ENCODE measurements around the gene HOTAIR. TPM values are rescaled to one million over a fixed set of nuclear protein-coding genes. Genes with fewer than 3 reads are reported as not detected.

HOTAIR gene
- total RNA-seq, 1 donor from 2014 or later = not detected

- intact Hi-C loops (cut with DNase I) = no loop called here
- Histone ChIP-seq H3K27ac (no peak within 1 kb of the TSS), H3K4me1 (peaks cover 12% of the 10 kb centered on the region), H3K4me3 (peak within 1 kb of the TSS; percentile 42), H3K27me3 (peaks cover 97% of the 10 kb centered on the region), H3K9me3 (no peaks in the 10 kb centered on the region), H3K36me3 (no peaks in the 10 kb centered on the region)
- ATAC-seq = no peak
- TF ChIP-seq CTCF (IDR thresholded peaks at IDR 0.05) = no peak
- peak; percentile 60 for DNase-seq
These were observed 25.7 kb upstream of the HOTAIR start, which contains the start of gene HOXC9 for GRCh38 chr12:54000116-54001114. Gene HOXC9 (plus strand): TSS chr12:54000161. CDS start chr12:54000189, 28 bp downstream.

DNA sequence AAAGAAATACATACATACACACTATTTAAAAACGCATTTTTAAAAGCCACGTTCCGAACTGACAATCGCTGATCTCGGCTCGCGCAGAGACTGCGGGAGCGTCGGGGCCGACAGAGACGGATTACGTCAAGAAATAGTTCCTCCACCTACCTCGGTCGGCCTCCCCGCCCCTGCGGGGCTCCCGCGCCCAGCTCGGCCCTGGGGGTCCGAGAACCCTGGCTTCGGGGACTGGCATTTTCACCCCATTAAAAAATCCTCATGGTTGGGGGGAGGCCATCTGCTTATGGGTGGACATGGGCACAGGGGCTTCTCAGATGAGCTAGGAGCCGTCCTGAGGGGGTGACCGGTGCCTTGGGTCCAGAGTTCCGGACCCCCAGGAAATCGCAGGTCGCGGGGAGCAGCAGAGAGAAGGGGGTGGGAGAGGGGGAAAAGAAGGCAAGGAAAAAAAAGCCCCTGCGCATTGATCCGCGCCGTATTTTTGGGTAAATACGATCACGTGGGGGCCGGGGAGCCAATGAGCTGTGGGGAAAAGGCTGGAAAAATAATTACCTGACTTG, 24.9 kb upstream of the HOTAIR start:
- Histone ChIP-seq H3K36me3 (no peaks in the 10 kb centered on the region), H3K27me3 (peaks cover 97% of the 10 kb centered on the region), H3K4me1 (peaks cover 20% of the 10 kb centered on the region), H3K27ac (no peak overlapping the region), H3K4me3 (peak overlapping the region; percentile 42), H3K9me3 (no peaks in the 10 kb centered on the region)
- ATAC-seq (no peak), DNase-seq (peak; percentile 57)
- intact Hi-C loops (cut with DNase I) = no loop called here
- no peak for TF ChIP-seq CTCF (IDR thresholded peaks at IDR 0.05)

DNA sequence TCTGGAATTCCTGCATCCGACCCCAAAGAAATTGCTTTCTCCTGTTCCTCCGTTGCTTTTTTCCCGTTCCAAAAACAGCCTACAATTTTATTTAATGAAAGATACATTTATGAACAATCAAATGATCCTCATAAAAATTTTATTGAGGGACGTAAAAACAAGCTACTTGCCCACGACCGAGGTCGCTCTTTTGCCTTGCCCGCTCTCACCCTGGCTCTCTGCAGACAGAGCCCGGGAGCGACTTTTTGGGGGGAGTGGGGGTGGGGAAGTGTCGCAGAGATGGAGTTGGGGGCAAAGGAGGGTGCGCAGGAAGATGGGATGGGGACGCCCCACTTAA, 24.1 kb upstream of the HOTAIR start:
- H3K36me3 ChIP-seq = no peaks in the 10 kb centered on the region
- H3K4me1 ChIP-seq = peaks cover 26% of the 10 kb centered on the region
- H3K27ac ChIP-seq = no peak overlapping the region
- intact Hi-C loops (cut with DNase I) = no loop called here
- DNase-seq = no peak
- peaks cover 97% of the 10 kb centered on the region for H3K27me3 ChIP-seq
- H3K4me3 ChIP-seq = no peak overlapping the region
- no peak for TF ChIP-seq CTCF (IDR thresholded peaks at IDR 0.05)
- H3K9me3 ChIP-seq = no peaks in the 10 kb centered on the region
- no peak for ATAC-seq

- DNase-seq (no peak), ATAC-seq (no peak)
- H3K9me3 ChIP-seq = no peaks in the 10 kb centered on the region
- H3K4me3 ChIP-seq = no peak overlapping the region
- no peak for TF ChIP-seq CTCF (IDR thresholded peaks at IDR 0.05)
- peaks cover 26% of the 10 kb centered on the region for H3K4me1 ChIP-seq
- intact Hi-C loops (cut with DNase I) = no loop called here
- no peak overlapping the region for H3K27ac ChIP-seq
- H3K36me3 ChIP-seq = no peaks in the 10 kb centered on the region
- peaks cover 97% of the 10 kb centered on the region for H3K27me3 ChIP-seq
These were observed 23.6 kb upstream of the HOTAIR start for GRCh38 chr12:53998110-53998899.

- Histone ChIP-seq H3K27ac (no peak overlapping the region), H3K4me3 (no peak overlapping the region), H3K36me3 (no peaks in the 10 kb centered on the region), H3K27me3 (peaks cover 97% of the 10 kb centered on the region), H3K4me1 (peaks cover 26% of the 10 kb centered on the region), H3K9me3 (no peaks in the 10 kb centered on the region)
- ATAC-seq (no peak), DNase-seq (no peak)
- TF ChIP-seq CTCF (IDR thresholded peaks at IDR 0.05) = no peak
- intact Hi-C loops (cut with DNase I) = no loop called here
These were observed 22.7 kb upstream of the HOTAIR start for GRCh38 chr12:53997204-53998109.

All from upper lobe of right lung (tissue), 1 donor.